IPS-11a (cell line): Measurements from ENCODE around the gene POU4F3.
"Not testable (repeated sequence)": the region's sequence is repeated elsewhere in the genome, so short reads cannot be mapped to it uniquely, and the experiment has no call there.

Experiments used
- H3K4me3 ChIP-seq: one replicate; pipeline ENCODE4 v1.5.1; 2013; ENCODE audit warnings: low read depth, low read length, control low read depth

POU4F3 gene, protein sequence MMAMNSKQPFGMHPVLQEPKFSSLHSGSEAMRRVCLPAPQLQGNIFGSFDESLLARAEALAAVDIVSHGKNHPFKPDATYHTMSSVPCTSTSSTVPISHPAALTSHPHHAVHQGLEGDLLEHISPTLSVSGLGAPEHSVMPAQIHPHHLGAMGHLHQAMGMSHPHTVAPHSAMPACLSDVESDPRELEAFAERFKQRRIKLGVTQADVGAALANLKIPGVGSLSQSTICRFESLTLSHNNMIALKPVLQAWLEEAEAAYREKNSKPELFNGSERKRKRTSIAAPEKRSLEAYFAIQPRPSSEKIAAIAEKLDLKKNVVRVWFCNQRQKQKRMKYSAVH

DNA sequence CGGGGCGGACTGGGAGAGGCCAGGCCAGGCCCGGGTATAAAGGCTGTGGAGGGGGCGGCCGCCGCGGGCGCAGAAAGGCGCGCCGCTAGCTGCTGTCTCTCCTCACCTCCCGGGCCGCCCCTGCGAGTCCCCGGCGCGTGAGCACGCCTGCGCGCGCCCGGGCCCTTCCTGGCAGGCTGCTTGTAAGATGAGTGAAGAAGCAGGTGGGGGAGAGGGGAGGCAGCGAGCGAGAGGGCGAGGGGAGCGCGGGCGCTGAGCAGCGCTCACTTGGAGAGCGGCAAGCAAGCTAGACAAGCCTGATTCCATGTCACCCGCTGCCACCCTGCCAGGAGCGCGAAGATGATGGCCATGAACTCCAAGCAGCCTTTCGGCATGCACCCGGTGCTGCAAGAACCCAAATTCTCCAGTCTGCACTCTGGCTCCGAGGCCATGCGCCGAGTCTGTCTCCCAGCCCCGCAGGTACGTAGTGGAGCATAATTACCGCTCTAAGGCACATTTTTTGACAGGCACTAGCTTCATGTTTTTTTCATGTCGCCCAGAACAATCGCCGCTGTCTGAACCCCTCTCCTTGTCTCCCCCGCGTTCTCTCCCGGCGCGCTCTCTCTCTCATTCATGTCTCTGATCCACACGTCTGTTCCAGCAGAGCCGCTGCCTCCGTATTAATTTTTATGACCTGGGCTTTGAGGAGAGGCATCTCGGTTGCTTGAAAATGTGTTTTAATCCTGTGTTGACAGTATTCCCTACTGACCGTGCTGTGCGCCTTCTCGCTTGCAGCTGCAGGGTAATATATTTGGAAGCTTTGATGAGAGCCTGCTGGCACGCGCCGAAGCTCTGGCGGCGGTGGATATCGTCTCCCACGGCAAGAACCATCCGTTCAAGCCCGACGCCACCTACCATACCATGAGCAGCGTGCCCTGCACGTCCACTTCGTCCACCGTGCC lies at the start of gene POU4F3:
Gene POU4F3 (plus strand): TSS at position 66 of the 941 bp plus-strand sequence. CDS start 274 bp downstream, at position 340.
- peak within 1 kb of the TSS; percentile 47 for H3K4me3 ChIP-seq

DNA sequence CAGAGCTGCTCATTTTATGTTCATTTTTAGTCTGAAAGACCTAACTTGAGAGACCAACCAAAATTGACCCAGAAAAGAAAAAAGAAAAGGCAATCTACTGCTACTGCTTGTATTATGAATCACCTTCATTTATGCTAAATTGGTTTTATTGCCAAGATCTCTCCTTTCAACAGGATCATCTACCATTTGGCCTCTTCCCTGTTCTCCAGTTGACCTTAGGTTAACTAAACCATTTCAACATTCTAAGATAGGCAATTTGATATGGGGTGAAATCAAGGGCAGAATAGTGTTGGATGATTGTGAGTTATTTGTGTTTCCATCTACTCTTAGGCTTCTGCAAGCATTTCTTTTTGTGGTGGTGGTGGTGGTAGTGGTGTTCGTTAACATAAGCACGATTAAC lies 48.3 kb upstream of the POU4F3 start:
- H3K4me3 ChIP-seq: no peak overlapping the region

DNA sequence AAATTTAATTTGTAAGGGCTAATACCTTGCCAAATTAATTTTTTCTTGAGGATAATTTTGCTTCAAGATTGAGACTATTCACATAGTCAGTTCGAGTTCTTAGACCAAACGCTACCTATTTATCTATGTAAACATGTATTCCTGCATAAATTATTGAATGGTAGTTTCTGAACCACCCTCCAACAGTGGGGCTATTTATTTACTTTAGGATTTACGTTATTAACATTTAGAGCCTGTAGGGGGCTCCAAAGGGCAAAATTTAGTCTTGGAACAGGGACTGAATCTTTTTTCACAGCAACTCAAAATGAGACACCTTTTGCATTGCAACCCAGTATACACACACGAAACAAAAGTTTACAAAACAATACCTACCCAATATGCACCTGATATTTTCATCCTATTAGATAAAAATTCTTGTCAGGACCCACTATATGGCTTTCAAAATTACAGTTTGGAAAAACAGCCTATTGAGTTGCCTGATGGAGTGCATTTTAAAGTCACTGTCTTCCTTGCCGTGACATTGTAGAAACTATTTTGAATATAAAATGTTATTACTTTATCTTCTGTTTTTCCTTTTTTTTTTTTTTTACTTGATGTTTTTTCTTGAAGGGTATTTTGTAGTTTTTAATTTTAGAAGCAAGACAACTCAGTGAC lies 47.1 kb upstream of the POU4F3 start:
- H3K4me3 ChIP-seq: no peak overlapping the region

DNA sequence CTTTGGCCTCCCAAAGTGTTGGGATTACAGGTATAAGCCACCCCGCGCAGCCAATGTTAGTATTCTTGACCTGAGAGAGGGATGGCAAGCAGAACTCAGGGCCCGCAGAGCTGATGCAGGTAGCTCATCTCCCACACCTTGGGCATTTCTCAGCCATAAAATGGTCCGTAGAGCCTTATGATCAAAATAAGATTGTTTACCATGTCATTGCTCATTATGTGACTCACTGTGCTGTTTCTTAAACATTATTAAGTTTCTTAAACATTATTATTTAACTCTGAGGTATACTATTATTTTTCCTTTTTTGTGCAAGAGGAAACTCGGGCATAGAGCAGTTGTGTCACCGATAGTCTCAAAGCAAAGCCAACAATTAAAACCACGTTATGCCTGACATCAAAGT lies 42.4 kb upstream of the POU4F3 start:
- H3K4me3 ChIP-seq: no peak overlapping the region

DNA sequence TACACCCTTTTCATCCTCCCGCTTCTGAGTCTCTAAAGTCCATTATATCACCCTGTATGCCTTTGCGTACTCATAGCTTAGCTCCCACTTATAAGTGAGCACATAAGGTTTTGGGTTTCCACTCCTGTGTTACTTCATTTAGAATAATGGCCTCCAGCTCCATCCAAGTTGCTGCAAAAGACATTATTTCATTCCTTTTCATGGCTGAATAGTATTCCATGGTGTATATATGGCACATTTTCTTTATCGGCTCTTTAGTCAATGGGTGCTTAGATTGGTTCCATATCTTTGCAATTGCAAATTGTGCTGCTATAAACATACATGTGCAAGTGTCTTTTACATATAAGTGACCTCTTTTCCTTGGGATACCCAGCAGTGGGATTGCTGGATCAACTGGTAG lies 39.7 kb upstream of the POU4F3 start:
- H3K4me3 ChIP-seq: not testable (repeated sequence)

DNA sequence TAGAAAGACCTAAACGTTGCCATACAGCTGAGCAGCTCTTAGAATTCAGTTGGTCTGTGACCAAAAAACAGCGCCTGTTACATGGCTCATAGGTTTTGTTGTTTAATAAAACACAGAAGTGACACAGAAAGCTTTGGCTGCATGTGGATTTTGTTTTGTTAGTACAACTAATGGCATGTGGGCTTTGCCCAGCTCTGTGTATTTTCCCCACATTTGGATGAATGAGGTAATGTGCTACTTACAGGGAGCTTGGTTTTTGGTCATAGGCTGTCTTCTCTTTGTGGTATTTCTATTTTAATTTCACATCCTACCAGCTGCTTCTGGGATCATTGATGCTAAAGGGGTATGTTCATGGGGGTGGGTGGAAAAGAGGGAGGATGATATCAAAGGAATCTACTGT lies 37.0 kb upstream of the POU4F3 start:
- H3K4me3 ChIP-seq: no peak overlapping the region

DNA sequence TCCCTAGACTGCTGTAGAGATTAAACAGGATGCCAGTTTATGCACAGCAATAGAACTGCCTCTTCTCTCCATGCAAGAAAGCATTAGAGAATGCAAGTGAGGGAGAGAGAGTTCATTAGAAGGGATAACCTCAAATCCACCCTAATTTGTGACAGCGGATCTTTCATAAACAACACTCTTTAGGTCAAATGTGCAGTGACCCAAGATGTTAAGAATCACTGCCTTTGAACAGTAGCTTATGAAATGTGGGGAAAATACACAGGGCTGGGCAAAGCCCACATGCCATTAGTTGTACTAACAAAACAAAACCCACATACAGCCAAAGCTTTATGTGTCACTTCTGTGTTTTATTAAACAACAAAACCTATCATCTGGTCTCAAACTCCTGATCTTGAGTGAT lies 36.2 kb upstream of the POU4F3 start:
- H3K4me3 ChIP-seq: no peak overlapping the region

DNA sequence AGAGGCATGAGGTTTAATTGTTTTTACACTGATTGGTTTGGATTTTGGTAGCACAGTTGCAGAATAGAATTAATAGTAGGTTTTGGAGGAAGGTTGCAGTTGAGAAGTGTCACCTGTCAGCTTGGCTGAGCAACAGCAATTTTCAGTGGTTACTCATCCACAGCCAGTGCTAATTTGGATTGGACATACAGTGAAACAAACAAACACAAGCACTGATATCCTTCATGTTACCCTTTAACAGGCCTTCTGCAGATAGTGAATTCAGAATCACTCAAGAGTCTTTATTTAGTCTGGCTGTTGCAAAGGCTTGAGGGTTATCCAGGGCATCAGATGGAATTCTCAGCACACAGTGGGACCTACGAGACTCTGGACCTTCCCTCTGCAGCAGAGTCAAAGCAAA lies 31.8 kb upstream of the POU4F3 start:
- H3K4me3 ChIP-seq: no peak overlapping the region

DNA sequence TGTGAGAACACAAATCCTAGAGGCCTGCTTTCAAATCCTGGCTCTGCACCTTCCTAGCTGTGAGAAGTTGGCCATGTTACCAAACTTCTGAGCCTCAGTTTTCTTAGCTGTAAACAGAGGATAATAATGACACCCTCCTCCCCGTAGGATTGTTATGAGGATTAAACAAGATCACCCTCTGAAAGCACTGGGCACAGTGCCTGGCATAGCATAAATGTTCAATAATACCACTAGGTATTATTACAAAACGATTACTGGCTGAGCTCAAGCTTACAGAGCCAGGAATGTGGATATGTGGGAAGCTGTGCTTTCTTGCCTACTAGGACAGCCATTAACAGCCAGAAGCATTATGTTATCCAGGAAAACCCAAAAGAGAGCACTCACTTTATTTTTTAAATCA lies 30.8 kb upstream of the POU4F3 start:
- H3K4me3 ChIP-seq: no peak overlapping the region

DNA sequence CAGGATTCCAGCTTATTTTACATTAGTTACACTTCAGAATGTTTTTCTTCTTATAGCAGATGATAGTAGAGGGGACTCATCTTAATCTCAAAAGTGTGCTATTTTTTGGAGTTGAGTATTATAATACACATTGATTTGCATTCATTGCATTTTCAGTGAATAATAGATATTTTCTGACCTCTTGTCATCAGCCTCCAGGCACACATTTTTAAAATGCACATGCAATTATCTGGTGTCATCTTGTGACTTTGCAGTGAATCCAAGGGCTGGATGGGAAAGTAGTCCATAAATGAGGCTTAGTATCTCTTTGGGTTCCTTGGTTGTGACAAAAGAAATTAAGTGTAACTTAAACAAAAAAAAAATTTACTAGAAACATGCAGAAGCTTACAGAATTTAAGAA lies 28.1 kb upstream of the POU4F3 start:
- H3K4me3 ChIP-seq: no peak overlapping the region

DNA sequence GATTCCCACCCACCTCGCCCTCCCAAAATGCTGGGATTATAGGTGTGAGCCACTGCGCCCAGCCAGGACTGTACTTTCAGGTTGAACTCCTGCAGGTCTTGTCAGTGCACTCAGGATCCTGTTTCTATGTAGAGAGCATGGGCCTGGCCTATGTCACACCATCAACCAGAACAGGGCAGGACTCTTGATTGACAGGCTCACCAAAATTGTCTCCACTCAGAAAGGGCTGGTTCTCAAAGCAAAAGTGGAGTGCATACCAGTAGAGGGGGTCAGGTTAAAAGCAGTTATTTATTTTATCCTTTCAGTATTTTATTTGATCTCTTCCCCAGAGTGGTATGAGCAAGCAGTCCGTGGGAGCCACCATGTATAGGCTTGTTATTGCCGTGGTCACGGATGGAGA lies 27.4 kb upstream of the POU4F3 start:
- no peak overlapping the region for H3K4me3 ChIP-seq

DNA sequence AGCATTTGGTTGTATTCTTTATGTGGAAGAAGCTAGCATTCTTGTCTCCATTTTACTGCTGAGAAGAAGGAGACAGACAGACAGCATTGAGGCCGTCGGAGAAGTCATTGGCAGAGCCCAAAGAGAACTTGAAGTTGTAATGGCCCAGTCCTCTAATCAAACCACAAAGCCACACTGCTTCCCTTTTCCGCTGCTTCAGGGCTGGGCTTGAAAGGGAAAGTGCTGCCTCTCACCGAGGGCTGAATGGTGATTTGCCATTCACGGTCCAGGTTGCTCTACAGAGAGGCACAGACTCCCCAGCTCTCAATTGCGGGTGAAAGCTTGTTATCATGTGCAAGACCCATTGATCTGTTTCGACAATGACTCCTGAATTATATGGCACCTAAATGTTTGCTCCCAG lies 25.6 kb upstream of the POU4F3 start:
- no peak overlapping the region for H3K4me3 ChIP-seq

DNA sequence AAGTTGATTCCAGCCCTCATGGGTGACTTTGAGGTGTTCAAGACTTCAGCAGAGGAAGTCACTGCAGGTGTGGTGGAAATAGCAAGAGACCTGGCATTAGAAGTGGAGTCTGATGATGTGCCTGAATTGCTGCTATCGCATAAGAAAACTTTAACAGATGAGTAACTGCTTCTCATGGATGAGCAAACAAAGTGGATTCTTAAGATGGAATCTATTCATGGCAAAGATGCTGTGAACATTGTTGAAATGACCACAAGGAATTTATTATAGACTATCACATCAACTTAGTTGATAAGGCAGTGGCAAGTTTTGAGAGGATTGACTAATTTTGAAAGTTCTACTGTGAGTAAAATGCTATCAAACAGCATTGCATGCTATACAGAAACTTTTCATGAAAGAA lies 17.1 kb upstream of the POU4F3 start:
- no peak overlapping the region for H3K4me3 ChIP-seq

DNA sequence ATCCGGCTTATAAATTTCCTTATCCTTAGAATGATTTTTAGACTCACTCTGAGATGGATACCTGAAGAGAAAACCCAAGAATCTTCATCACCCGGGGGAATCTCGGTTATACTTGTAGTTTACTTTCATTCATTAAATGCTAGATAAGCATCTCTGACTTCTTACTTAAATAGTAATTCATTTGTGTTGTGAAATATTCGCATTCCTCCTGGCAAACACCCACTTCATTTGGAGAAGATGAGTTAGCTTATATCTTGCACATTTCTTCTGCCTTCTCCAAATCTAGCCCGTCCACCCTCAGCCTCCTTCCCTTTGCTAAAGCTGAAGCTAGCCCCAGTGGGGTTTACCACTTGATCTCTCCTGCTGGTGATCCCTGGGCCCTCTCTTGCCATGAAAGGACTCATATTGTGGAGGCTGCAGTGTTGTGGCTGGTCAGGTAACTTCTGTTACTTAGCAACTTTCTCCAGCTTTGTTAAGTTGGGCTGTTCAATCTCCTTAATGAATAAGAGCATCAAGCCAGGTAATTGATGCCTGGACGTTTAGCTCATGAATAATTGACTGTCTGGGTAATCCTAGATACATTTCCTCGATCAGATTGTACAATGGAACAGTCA lies 11.3 kb upstream of the POU4F3 start:
- H3K4me3 ChIP-seq: no peak overlapping the region

DNA sequence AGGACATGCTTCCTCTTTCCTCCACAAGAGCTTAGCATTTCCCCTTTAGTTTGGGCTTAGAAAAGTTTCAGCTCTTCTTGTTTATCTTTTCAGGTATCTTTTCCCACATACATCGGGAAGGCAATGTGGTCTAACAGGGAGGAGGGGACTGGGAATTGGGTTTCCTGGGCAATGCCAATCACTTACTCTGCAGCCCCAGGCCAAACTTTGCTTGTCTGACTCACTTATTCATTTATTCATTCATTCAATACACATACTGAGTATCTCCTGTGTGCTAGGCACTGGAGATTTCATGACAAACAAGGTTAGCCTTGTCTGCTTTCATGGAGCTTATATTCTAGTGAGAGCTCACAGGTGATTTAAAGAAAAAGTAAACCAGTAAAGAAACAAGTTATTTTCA lies 10.7 kb upstream of the POU4F3 start:
- no peak overlapping the region for H3K4me3 ChIP-seq

DNA sequence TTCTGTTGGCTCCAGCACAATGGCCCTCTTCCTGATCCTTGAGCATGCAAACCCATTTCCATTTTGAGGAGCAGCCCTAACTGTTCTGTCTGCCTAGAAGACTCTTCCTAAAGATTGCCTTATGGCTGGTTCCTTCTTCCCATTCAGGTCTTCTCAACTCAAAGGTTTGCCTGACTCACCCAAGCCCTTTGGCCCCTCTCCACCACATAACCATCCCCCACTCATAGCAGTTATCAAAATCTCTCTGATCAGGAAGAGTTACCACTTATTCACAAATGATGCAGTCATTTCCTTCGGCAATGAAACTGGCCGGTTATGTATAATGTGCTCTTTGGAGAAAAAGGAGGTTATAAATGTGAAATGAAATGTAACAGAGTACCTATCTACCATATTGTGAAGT lies 8.9 kb upstream of the POU4F3 start:
- no peak overlapping the region for H3K4me3 ChIP-seq

DNA sequence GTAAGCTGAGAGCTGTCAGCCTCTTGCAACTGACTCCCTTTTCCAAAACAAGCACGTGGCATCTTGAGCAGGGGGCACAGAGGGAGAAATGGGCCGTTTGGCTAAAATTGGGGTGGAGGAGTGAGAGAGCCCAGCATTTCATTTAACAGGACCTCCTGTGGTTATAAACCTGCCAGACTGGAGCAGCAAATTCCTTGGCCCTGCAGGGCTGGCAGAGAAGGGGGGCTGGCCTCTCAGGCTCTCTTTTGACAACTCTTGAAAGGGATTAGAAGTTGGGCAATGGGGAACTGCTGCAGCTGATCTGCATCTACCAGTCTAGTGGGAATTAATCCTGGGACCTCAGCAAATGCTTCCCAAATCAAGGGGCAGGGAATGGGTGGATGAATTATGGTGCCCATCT lies 7.2 kb upstream of the POU4F3 start:
- no peak overlapping the region for H3K4me3 ChIP-seq

DNA sequence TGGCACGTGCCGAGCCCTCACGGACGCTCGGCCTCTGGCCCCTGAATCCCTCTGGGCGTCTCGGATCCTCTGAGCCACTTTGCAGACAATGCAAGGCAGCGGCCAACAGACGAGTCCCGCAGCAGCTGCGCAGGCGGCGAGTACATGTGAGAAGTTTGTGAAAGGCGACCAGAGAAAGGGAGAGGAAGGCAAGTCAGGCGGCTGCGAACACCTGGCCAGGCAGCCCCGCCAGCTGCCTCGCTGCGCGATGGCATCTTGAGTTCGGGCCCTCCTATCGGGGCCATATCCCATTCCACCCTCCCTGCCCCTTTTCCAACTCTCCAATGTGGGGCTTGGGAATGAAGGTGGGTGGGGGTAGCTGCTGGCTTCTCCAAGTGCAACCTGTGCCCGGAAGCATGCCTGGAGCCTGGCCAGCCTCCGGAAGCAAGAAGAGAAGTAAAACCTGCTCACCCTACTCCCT lies 4.5 kb upstream of the POU4F3 start:
- no peak overlapping the region for H3K4me3 ChIP-seq

DNA sequence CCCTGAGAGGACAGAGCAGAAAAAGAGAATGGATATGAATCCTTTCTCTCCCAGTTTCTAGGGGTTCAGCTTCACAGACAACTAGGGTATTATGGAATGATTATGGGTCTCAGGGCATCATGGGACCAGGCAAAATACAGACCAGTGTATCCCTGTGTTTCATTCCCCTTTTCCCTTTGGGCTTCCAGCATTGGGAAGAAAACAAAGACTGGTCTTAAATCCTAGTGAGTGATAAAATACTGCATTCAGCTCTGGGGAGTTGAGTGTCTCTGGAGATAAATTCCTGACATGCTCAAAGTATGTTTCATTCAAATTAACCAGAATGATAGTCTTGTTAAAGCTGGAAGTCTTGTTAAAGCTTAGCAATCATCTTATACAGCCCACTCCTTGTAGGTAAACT lies 2.4 kb upstream of the POU4F3 start:
- H3K4me3 ChIP-seq: no peak overlapping the region

DNA sequence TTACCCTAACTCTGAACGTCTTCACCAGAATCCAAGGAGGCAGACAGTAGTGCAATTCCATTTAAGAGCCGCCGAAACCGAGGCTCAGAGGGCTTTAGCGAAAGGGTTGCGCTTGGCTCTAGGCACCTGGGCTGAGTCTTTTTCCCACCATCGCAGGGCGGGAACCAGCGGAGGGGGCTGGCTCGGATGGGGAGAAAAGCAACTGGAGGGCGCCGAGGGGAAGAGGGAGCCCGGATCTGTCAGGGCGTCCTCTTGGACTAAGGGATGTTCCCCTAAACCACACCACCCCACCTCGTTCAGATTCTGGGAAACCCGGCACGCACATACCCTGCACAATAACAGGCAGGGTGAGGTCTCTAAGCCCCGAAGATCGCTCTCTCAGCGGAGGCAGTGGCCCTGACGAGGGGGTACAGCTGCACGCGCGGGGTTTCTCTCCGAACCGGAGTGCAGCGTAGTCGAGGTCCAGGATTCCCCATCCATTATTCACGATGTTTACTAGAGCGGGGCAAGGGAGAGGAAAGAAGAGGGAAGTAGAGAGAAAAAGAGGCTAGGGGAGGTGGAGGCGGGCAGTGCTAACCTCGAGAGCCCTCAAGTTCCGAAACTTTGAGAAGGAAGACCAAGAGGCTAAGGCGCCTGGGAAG lies 1.3 kb upstream of the POU4F3 start:
- peak overlapping the region; percentile 8 for H3K4me3 ChIP-seq

DNA sequence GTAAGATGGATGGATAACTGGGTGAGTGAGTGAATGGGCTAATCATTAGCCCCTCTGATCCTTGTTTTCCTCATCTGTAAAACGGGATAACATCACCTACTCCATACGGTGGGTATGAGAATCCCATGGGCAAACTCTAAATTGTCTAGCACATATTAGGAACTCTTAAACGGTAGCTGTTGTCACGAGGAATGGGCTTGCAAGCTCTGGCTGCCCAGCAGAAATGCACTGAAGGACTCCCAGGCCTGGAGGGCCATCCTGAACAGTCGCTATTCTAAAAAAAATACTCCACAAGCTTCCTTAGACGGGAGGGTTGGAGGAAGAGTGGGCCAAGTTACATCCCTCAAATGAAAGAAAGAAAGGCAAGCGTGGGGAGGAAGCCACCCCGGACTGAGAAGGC lies 711 bp upstream of the POU4F3 start:
- peak overlapping the region; percentile 47 for H3K4me3 ChIP-seq
